HG03039 (cell line): ENCODE data around the gene TRIP6.

Source experiments
- ATAC-seq: cut with Tn5 transposase; IDR thresholded peaks from one replicate; pipeline ENCODE4 v1.9.1; 2021; ENCODE audit warnings: mild to moderate bottlenecking, moderate library complexity; ENCODE audit not compliant: unreplicated experiment

Gene TRIP6

GRCh38 chr7:100867040-100867775, at the start of gene TRIP6:
TSS of gene TRIP6 (plus strand) at chr7:100867387. CDS start at chr7:100867498, 111 bp downstream.
- ATAC-seq, result no peak

DNA sequence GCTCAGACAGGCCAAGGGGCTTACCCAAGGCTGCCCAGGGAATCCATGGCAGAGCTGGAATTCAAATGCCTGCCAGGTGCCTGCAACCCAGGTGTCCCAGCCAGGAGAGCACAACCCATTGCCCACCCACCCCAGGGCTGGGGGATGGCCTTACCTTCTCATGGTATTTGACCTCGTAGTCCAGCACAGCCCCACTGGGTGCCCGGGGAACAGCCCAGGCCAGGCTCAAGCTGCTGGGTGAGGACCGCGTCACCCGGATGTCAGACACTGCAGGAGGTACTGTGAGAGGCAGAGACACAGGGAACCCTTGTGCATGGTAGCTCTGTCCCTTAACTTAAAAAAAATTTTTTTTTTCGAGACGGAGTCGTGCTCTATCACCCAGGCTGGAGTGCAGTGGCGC, 48.8 kb upstream of the TRIP6 start:
- no peak for ATAC-seq

- ATAC-seq, result no peak
These were observed 48.4 kb upstream of the TRIP6 start for GRCh38 chr7:100818825-100819224.

GRCh38 chr7:100819586-100819985, 47.6 kb upstream of the TRIP6 start:
- no peak for ATAC-seq

DNA sequence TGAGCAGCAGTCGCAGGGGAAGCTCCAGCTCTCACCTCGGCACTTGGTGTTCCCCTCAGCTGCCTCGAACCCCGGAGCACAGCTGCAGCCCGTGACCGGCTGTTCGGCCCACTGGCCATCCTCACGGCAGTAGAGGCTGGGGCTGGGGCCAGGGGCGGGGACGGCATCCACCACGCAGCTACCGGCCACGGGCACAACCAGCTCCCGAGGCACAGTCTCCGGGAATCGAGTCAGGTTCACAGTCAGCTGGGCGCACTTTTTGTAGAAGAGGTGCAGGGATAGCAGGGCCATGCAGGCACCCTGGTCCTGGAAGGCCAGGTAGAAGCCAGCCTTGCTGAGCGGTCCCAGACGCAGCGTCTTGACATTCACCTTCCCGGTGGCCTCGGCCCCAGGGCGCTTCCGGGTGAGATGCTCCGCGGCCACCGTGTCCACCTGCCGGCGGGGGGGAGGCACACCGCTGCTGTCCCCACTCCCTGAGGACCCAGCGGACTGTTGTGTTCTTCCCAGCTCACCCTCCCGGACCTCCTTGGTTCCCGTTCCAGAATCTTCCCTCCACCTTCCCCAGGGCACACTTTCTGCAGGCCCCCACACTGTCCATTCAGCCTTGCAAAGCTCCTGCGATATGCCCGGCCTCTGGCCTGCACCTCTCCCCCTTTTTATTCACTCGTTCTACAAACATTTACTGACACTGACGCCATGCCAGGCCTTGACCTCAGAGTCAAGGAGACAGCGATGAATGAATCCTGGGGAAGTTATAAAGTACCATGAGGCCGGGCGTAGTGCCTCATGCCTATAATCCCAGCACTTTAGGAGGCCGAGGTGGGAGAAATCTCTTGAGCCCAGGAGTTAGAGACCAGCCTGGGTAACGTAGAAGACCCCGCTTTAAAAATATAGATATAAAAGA, 44.7 kb upstream of the TRIP6 start:
- ATAC-seq, result no peak

- no peak for ATAC-seq
These were observed 44.1 kb upstream of the TRIP6 start for GRCh38 chr7:100823140-100823525.

DNA sequence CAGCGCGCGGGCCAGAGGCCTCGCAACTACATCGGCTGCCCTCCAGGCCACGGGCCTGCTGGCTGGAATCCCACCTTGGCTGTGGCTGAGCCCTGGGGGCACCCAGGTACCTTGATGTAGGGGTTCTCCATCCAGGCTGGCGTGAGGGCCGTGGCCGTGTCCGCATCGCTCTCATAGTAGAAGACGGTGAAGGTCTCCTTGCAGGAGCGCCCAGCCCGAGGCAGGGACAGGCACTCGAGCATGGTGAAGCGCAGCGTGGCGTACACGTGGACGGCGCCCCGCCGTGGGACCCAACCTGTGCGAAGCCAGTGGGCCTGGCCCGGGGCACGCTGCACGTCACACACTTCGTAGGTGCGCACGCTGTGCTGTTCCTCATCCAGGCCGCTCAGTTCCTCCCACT, 43.7 kb upstream of the TRIP6 start:
- ATAC-seq, result no peak

DNA sequence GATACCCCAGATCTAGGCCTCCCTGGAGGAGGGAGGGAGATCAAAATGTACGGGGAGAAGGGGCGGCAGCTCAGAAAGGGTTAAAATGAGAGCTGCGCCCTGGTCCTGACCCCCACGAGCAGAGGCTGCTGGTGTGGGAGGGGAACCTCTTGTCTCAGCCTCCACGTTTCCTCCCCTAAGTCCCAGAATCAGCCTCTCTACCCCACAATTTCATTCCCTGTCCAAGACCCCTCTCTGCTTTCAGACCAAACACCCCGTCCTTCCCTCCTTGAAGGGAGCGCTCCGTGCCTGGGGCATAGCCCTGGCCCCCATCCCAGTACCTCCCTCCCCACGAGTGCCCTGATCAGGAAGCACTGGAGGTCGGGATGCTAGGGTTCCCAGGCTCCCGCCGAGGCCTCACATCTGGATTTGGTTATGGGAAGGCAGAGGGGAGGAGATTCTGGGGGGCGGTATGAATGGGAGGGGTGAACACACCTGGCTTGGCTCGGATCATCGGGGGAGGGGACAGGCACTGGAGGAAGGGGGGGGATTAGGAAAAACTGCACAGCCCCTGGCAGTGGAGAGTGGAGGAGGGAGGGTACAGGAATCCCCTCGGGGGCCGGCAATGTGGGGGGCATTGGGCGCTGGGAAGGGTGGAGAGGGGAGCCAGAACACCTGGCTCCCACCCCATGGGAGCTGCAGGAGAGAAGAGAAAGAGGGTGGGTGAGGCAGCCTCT, 42.5 kb upstream of the TRIP6 start:
- no peak for ATAC-seq

GRCh38 chr7:100825215-100825671, 41.9 kb upstream of the TRIP6 start:
- ATAC-seq, result no peak

GRCh38 chr7:100825751-100826513, 41.3 kb upstream of the TRIP6 start:
- no peak for ATAC-seq

DNA sequence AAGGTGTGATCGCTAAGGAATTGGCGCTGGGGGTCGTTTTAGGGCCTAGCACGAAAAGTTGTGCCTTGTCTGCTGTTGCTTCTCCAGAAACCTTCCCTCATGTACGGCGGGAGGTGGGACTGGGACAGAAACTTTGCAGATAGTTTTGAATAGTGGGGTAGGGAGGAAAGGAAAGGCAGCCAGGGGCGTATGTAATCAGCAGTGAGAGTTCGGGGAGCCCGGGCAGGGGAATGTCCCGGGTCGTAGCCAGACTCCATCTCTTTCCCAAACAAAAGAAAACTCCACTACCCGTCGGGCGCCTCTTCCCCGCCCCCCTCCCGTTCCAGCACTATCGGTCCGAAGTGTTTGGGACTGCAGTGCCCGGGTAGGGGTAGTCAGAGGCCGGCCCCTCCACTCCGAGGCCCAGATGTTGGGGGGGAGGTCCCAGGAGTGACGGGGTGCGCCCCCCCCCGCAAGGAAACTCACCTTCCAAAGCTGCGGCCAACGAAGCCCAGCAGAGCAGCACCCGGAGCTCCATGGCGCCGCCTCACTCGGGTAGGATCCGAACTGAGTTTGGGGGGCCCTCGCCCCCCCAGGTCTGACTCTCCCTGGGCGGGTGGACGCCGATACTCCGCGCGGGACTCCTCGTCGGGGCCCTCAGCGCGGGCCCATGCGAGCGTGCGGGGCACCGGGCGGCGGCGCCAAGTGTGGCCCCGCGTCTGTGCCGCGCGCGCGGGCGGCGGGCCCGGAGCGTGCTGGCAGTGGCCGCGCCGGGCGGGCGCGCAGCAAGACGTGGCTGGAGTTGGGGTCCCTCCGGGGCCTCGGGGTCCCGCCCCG, 40.5 kb upstream of the TRIP6 start:
- no peak for ATAC-seq

DNA sequence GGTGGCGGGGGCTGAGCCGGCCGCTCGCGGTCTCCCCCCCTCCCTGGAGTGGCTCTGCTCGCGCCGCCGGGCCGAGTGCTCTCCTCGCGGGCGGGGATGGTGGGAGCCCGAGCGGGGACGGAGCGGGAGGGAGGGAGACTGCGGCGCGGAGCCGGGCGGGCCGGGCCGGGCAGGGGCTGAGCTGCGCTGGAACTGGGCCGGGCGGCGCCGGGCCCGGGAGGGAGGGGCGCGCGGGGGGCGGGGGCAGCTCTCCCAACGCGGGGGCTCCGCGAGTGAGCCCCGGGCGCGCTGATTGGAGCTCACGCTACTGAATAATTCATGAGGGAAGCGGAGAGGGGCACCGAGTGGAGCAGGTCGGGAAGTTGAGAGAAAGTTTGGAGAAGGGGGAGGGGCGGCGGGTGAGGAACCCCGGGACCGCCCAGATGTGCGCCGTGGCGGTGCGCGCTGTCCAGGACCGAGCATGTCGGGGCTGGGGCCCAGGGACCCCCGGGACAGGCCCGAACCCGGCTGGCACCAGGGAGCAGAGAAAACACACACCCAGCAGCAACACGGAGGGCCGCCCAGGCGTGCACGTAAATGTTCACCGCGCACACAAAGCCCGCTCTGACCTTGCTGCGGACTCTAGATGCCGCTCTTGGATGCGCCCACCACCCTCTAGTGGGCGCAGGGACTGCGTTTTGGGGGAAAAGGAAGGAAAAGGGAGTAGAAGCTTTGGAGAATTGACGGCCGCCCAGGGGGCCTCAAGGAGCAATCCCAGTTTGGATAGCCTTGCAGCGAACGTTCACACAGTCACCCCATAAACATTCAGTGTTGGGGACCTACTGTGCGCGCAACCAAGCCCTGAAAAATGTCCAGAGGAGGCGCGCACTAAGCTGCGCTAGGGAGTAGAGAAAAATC, 39.6 kb upstream of the TRIP6 start, which contains the start of gene EPHB4:
Gene EPHB4 (minus strand): TSS at position 194 of the 897 bp plus-strand sequence. CDS start 493 bp downstream, outside the sequence.
- ATAC-seq, result no peak

- no peak for ATAC-seq
These were observed 38.0 kb upstream of the TRIP6 start for GRCh38 chr7:100829150-100829716.

DNA sequence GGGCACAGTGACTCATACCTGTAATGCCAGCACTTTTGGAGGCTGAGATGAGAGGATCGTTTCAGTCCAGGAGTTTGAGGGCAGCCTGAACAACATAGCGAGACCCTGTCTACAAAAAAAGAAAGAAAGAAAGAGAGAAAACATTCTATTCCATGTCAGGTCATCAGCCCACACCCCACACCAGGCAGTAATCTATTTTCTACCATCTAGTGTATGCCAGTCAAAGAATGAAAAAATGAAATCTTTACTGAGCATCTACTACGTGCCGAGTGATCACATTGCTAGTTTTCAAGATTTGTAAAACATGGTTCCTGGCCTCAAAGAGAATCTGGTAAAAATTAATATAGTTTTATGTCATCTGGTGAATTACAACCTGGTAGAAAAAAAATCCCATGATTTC, 36.8 kb upstream of the TRIP6 start:
- ATAC-seq, result no peak

GRCh38 chr7:100832281-100832633, 34.9 kb upstream of the TRIP6 start:
- no peak for ATAC-seq

DNA sequence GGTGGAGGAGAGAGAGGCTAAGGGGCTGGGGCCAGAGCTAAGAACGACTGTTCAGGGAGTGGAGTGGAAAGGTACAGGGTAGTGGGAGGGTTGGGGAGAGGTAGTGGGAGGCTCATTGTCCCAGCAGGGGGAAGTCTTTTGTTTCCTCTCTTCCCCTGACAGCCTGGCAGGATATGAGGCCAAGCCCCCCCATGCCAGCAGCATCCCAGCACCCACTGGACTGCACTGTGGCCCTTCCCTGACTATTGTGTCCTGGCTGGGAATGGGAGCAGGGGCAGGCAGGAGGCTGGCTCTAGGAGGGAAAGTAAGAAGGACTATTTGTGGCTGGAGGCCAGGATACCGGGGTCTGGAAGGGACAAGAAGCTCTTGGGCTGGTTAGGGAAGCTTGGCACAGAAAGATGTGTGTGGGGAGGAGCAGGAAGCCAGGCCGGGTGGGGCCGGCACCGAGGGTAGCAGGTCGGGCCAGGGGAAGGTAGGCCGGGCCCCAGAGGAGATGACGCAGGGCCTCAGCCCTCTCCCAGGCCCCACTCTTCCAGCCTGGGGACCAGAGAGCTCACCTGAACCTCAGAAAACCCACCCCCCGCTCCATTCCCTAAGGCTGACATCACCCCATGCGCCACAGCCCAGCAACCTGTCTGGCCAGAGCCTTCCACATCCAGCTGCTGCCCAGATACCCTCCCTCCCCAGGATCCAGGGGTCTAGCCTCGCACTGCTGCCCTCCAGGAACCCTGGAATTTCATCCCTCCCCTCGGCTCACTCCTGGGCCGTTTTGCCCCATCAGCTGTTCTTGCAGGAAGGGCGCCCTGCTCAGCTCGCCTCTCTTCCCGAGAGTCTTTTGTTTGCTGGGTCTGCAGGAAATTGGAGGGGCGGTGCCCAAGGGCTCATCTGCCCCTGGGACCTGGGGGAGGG, 31.0 kb upstream of the TRIP6 start:
- no peak for ATAC-seq

GRCh38 chr7:100836812-100837098, 30.4 kb upstream of the TRIP6 start:
- no peak for ATAC-seq
